ENCODE measurements around the gene PDE4C. TPM values are rescaled to one million over a fixed set of nuclear protein-coding genes. Genes with fewer than 3 reads are reported as not detected.

The PDE4C gene
- total RNA-seq, 1 donor from 2014 or later, result 0.85 TPM

DNA sequence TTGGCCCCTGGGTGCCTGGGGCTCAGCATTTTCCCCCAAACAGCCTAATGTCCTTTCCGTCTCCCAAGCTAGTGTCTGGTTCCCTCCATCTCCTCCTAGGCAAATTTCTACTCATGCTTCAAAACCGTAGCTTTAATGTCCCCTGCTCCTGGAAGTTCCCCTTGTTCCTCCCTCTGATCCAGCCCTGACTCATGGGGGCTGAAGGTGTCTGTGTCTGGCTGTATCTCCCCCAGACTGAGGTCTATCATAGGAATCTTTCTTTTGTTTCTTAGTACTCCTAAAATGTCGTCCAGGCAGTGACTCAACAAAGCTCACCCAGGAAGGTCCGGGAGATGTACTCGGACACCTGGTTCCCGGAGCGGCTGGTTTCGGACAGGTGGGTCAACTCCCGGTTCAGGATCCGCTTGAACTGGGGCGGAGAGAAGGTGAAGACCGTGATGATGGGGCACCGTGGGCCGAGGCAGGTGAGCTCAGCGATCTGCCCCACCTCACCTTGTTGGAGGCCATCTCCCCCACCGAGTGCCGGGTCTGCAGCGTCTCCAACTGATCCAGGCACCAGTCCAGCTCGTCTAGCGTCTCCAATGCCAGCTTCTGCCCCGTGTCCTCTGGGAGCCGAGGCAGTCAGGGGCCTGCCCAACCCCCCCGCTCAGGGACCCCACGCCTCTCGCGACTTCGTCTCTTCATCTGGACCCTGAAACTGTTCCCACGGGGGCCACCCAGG, 6.2 kb downstream of the PDE4C start:
- TF ChIP-seq, protein P1, sequence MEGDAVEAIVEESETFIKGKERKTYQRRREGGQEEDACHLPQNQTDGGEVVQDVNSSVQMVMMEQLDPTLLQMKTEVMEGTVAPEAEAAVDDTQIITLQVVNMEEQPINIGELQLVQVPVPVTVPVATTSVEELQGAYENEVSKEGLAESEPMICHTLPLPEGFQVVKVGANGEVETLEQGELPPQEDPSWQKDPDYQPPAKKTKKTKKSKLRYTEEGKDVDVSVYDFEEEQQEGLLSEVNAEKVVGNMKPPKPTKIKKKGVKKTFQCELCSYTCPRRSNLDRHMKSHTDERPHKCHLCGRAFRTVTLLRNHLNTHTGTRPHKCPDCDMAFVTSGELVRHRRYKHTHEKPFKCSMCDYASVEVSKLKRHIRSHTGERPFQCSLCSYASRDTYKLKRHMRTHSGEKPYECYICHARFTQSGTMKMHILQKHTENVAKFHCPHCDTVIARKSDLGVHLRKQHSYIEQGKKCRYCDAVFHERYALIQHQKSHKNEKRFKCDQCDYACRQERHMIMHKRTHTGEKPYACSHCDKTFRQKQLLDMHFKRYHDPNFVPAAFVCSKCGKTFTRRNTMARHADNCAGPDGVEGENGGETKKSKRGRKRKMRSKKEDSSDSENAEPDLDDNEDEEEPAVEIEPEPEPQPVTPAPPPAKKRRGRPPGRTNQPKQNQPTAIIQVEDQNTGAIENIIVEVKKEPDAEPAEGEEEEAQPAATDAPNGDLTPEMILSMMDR (IDR thresholded peaks at IDR 0.05; ENCODE audit: unreplicated experiment), result no peak
- Mint-ChIP-seq H3K4me1 (ENCODE audit: unreplicated experiment) (peaks cover 5% of the 10 kb centered on the region), H3K36me3 (ENCODE audit: low read depth, unreplicated experiment) (no peaks in the 10 kb centered on the region), H3K27me3 (ENCODE audit: unreplicated experiment) (peaks cover 12% of the 10 kb centered on the region), H3K27ac (ENCODE audit: unreplicated experiment) (no peak overlapping the region), H3K9me3 (ENCODE audit: unreplicated experiment) (no peaks in the 10 kb centered on the region), H3K4me3 (ENCODE audit: unreplicated experiment) (peak overlapping the region; percentile 10)
- no peak for DNase-seq (ENCODE audit: low spot score)

DNA sequence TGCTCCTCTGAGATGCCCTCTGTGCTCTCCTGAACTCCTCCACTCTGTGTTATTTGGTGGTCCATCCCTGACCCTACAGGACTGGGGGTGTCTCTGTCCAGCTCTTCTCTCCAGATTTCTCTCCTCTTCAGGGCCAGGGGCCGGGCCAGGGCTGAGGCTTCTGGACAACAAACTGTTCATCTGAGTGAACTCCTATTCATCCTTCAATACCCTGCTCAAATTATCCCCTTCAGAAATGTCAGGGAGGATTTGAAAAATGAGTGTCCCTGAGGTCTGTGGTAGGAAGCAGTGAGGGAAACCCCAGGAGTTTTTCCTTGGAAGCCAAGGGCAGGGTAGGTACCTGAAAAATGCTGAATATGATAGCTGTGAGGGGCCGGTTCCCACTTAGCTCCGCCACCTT, 7.6 kb downstream of the PDE4C start:
- no peak overlapping the region for H3K27ac Mint-ChIP-seq (ENCODE audit: unreplicated experiment)
- peaks cover 12% of the 10 kb centered on the region for H3K27me3 Mint-ChIP-seq (ENCODE audit: unreplicated experiment)
- H3K9me3 Mint-ChIP-seq (ENCODE audit: unreplicated experiment), result no peaks in the 10 kb centered on the region
- no peaks in the 10 kb centered on the region for H3K36me3 Mint-ChIP-seq (ENCODE audit: low read depth, unreplicated experiment)
- H3K4me1 Mint-ChIP-seq (ENCODE audit: unreplicated experiment), result no peaks in the 10 kb centered on the region
- no peak overlapping the region for H3K4me3 Mint-ChIP-seq (ENCODE audit: unreplicated experiment)
- no peak for DNase-seq (ENCODE audit: low spot score)
- TF ChIP-seq, protein P1 (IDR thresholded peaks at IDR 0.05; ENCODE audit: unreplicated experiment), result no peak

DNA sequence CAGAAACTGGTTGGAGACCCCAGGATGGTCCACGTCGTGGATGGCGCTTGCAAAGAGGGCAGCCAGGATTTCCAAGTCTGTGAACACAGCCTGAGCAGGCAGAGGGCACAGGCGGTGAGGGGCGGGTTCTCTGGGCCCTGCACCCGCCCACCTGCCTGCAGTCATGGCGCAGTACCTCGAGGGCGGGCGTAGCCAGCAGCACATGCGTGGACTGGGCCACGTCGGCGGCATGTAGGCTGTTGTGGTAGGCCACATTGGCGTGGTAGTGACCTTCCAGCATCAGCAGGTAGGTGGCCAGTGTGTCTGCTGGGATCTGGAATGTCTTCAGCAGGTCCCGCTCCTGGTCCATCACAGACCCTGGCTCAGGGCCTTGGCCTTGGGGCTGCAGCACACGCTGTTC, 8.1 kb downstream of the PDE4C start:
- H3K27ac Mint-ChIP-seq (ENCODE audit: unreplicated experiment), result no peak overlapping the region
- no peaks in the 10 kb centered on the region for H3K4me1 Mint-ChIP-seq (ENCODE audit: unreplicated experiment)
- no peak for DNase-seq (ENCODE audit: low spot score)
- no peaks in the 10 kb centered on the region for H3K9me3 Mint-ChIP-seq (ENCODE audit: unreplicated experiment)
- TF ChIP-seq, protein P1 (IDR thresholded peaks at IDR 0.05; ENCODE audit: unreplicated experiment), result no peak
- H3K4me3 Mint-ChIP-seq (ENCODE audit: unreplicated experiment), result no peak overlapping the region
- no peaks in the 10 kb centered on the region for H3K36me3 Mint-ChIP-seq (ENCODE audit: low read depth, unreplicated experiment)
- H3K27me3 Mint-ChIP-seq (ENCODE audit: unreplicated experiment), result peaks cover 10% of the 10 kb centered on the region

DNA sequence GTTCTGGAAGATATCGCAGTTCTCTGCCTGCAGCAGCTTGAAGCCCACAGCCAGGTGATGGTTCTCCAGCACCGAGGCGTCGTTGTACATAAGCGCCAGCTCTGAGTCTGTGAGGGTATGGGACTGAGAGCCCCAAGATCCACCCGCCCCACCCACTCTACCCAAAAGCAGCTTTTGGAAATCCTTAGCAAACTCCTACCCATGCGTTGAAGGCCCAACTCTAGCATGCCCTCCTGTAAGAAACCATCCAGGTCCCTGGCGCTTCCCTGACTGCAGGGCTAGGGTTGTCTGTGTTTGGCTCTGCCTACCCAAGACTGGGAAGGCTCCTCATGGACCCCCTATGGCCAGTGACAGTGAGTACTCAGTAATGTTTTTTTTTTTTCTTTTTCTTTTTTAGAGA, 9.4 kb downstream of the PDE4C start:
- Mint-ChIP-seq H3K27ac (ENCODE audit: unreplicated experiment) (no peak overlapping the region), H3K9me3 (ENCODE audit: unreplicated experiment) (no peaks in the 10 kb centered on the region), H3K36me3 (ENCODE audit: low read depth, unreplicated experiment) (no peaks in the 10 kb centered on the region), H3K4me3 (ENCODE audit: unreplicated experiment) (no peak overlapping the region), H3K27me3 (ENCODE audit: unreplicated experiment) (peaks cover 11% of the 10 kb centered on the region), H3K4me1 (ENCODE audit: unreplicated experiment) (no peaks in the 10 kb centered on the region)
- DNase-seq (ENCODE audit: low spot score), result no peak
- TF ChIP-seq, protein P1 (IDR thresholded peaks at IDR 0.05; ENCODE audit: unreplicated experiment), result no peak

DNA sequence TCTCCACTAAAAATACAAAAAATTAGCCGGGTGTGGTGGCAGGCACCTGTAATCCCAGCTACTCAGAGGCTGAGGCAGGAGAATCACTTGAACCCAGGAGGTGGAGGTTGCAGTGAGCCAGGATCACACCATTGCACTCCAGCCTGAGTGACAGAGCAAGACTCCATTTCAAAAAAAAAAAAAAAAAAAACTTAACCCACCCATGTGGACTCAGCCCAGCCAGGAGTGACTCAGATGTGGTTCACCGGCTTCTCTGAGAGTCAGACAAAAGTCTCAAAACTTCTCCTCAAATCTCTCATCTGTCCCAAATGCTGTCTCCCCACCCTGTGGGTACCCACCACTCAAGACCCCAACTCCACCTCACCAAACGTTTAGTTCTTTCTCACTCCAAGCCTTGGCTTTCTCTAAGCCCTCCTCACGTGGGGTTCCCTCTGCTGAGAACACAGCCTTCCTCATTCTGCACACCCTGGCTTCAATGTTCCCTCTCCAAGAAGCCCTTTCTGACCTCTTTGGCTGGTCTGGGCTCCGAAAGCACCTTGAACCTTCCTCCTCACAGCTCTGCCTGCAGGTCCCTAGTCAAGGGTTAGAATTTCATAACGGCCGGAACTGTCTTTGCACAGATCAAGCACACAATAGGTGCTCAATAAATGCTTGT, 11.3 kb downstream of the PDE4C start:
- Mint-ChIP-seq H3K27ac (ENCODE audit: unreplicated experiment) (no peak overlapping the region), H3K9me3 (ENCODE audit: unreplicated experiment) (no peaks in the 10 kb centered on the region), H3K4me3 (ENCODE audit: unreplicated experiment) (no peak overlapping the region), H3K27me3 (ENCODE audit: unreplicated experiment) (peaks cover 12% of the 10 kb centered on the region), H3K4me1 (ENCODE audit: unreplicated experiment) (no peaks in the 10 kb centered on the region), H3K36me3 (ENCODE audit: low read depth, unreplicated experiment) (no peaks in the 10 kb centered on the region)
- no peak for DNase-seq (ENCODE audit: low spot score)
- TF ChIP-seq, protein P1 (IDR thresholded peaks at IDR 0.05; ENCODE audit: unreplicated experiment), result no peak
